SK-N-MC (cell line): ENCODE data around the gene IKZF5.

Experiments
- EZH2 ChIP-seq: fragments of 200-600 bp; sonication (generic); IDR thresholded peaks from one replicate; pipeline ENCODE4 v1.6.1; 2017; ENCODE audit warnings: antibody characterized with exemption
- FOXP2 ChIP-seq: optimal IDR thresholded peaks from 2 replicates; pipeline ENCODE3; 2011; ENCODE audit warnings: mild to moderate bottlenecking, moderate library complexity; ENCODE audit not compliant: insufficient read depth; ENCODE audit errors: extremely low read length, control extremely low read depth
- POLR2AphosphoS5 ChIP-seq: IDR thresholded peaks from 2 replicates; pipeline ENCODE4 v1.6.1; 2012; ENCODE audit warnings: mild to moderate bottlenecking, low read depth, low read length, borderline replicate concordance

DNA sequence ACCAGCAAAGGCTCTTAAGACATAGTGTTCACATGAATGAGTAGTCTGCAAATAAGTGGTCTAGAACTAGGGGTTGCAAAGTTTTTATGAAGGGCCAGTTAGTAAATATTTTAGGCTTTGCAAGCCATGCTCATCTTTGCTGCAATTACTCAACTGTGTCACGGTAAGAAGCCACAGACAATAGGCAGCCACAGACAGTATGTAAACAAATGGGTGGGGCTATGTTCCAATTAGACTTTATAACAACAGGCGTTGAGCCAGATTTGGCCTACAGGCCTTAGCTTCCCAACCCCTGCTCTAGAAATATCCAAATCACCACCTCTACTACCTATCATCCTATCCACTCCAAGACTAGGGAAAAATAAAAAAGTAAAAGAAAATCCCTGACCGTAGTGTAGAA is 9.2 kb downstream of the IKZF5 start:
- no peak for TF ChIP-seq FOXP2
- TF ChIP-seq EZH2, result no peak
- no peak for TF ChIP-seq POLR2AphosphoS5
